Mesenchymal stem cell (in vitro differentiated cells and primary cell): ENCODE data around the gene SORBS2.

Source experiments
- DNase-seq: peaks from one replicate; pipeline ENCODE4 v3.0.0-alpha.2; 2013
- H2AFZ ChIP-seq: one replicate; pipeline ENCODE4 v1.6.1; 2013; ENCODE audit warnings: low read depth, mild to moderate bottlenecking, control low read depth, inconsistent platforms, low read length, moderate library complexity
- H2AK5ac ChIP-seq: 2 replicates; pipeline ENCODE4 v1.6.1; 2013; ENCODE audit warnings: low read length, moderate library complexity, mild to moderate bottlenecking, inconsistent platforms; ENCODE audit not compliant: severe bottlenecking
- H2BK120ac ChIP-seq: one replicate; pipeline ENCODE4 v1.6.1; 2013; ENCODE audit warnings: low read depth, mild to moderate bottlenecking, inconsistent platforms, low read length, moderate library complexity
- H2BK12ac ChIP-seq, 2 experiments: one replicate each; pipeline ENCODE4 v1.6.1; 2013; ENCODE audit warnings: inconsistent platforms in 2 of 2, low read length in 2 of 2, mild to moderate bottlenecking in 2 of 2, moderate library complexity in 2 of 2, control low read depth in 1 of 2
- H2BK15ac ChIP-seq: one replicate; pipeline ENCODE4 v1.6.1; 2013; ENCODE audit warnings: mild to moderate bottlenecking, low read depth, inconsistent platforms; ENCODE audit not compliant: poor library complexity, severe bottlenecking
- H2BK5ac ChIP-seq: 2 replicates; pipeline ENCODE4 v1.6.1; 2013; ENCODE audit warnings: low read depth, mild to moderate bottlenecking, low read length, control low read depth, inconsistent platforms; ENCODE audit not compliant: poor library complexity, severe bottlenecking
- H3K14ac ChIP-seq, 2 experiments: one replicate each; pipeline ENCODE4 v1.6.1; 2013; ENCODE audit warnings: inconsistent platforms in 2 of 2, low read length in 2 of 2, control low read depth in 1 of 2, mild to moderate bottlenecking in 1 of 2, moderate library complexity in 1 of 2
- H3K18ac ChIP-seq, 2 experiments: one replicate each; pipeline ENCODE4 v1.6.1; 2013; ENCODE audit warnings: inconsistent platforms in 2 of 2, low read length in 2 of 2, control low read depth in 1 of 2, low read depth in 1 of 2, mild to moderate bottlenecking in 1 of 2
- H3K23ac ChIP-seq, 2 experiments: one replicate each; pipeline ENCODE4 v1.6.1; 2013; ENCODE audit warnings: inconsistent platforms in 2 of 2, low read length in 2 of 2, mild to moderate bottlenecking in 2 of 2, moderate library complexity in 2 of 2, control low read depth in 1 of 2
- H3K27ac ChIP-seq: 2 replicates; pipeline ENCODE4 v1.5.1; 2013; ENCODE audit warnings: mild to moderate bottlenecking, moderate library complexity, low read length, control low read depth, inconsistent platforms; ENCODE audit not compliant: poor library complexity, severe bottlenecking
- H3K27me3 ChIP-seq, 2 experiments: 2 replicates each; pipeline versions ENCODE4 v1.6.1 to v1.7.0; 2013; ENCODE audit warnings: low read length in 2 of 2, mild to moderate bottlenecking in 2 of 2, moderate library complexity in 2 of 2, control low read depth in 1 of 2, inconsistent platforms in 1 of 2; ENCODE audit not compliant: control insufficient read depth in 1 of 2, insufficient read depth in 1 of 2
- H3K36me3 ChIP-seq, 2 experiments: 2 replicates each; pipeline versions ENCODE4 v1.6.1 to v1.7.0; 2013; ENCODE audit warnings: low read length in 2 of 2, control low read depth in 1 of 2, inconsistent platforms in 1 of 2, low read depth in 1 of 2, mild to moderate bottlenecking in 1 of 2; ENCODE audit not compliant: insufficient read depth in 2 of 2, control insufficient read depth in 1 of 2
- H3K4ac ChIP-seq, 2 experiments: one replicate each; pipeline ENCODE4 v1.6.1; 2013; ENCODE audit warnings: inconsistent platforms in 2 of 2, low read length in 2 of 2, mild to moderate bottlenecking in 2 of 2, moderate library complexity in 2 of 2, control low read depth in 1 of 2, low read depth in 1 of 2
- H3K4me1 ChIP-seq: 2 replicates; pipeline ENCODE4 v1.6.1; 2013; ENCODE audit warnings: low read depth, low read length, control low read depth; ENCODE audit not compliant: control insufficient read depth, insufficient read depth
- H3K4me2 ChIP-seq: 2 replicates; pipeline ENCODE4 v1.6.1; 2013; ENCODE audit warnings: low read length, mild to moderate bottlenecking, inconsistent platforms; ENCODE audit not compliant: poor library complexity, severe bottlenecking
- H3K4me3 ChIP-seq, 2 experiments: 2 replicates each; pipeline versions ENCODE4 v1.5.1 to v1.7.0; 2013; ENCODE audit warnings: low read length in 2 of 2, mild to moderate bottlenecking in 2 of 2, control low read depth in 1 of 2, low read depth in 1 of 2; ENCODE audit not compliant: insufficient read depth in 1 of 2
- H3K79me1 ChIP-seq: replicated peaks from 2 replicates; pipeline ENCODE4 v1.6.1; 2013; ENCODE audit warnings: mild to moderate bottlenecking, control low read depth, low read length, inconsistent platforms; ENCODE audit not compliant: poor library complexity, severe bottlenecking
- H3K9ac ChIP-seq: 2 replicates; pipeline ENCODE4 v1.7.0; 2013; ENCODE audit warnings: mild to moderate bottlenecking, low read length, moderate library complexity
- H3K9me3 ChIP-seq: 2 replicates; pipeline ENCODE4 v1.7.0; 2013; ENCODE audit warnings: mild to moderate bottlenecking, low read length; ENCODE audit not compliant: control insufficient read depth
- H4K8ac ChIP-seq: one replicate; pipeline ENCODE4 v1.6.1; 2013; ENCODE audit warnings: inconsistent platforms, mild to moderate bottlenecking, low read length, moderate library complexity
- H4K91ac ChIP-seq: one replicate; pipeline ENCODE4 v1.6.1; 2013; ENCODE audit warnings: mild to moderate bottlenecking, low read length, inconsistent platforms
- WGBS: methylation state at CpG from one replicate; pipeline ENCODE4 v1.1.7; 2013; ENCODE audit warnings: mixed read lengths; 5-methylcytosine and 5-hydroxymethylcytosine counted together

SORBS2 gene

DNA sequence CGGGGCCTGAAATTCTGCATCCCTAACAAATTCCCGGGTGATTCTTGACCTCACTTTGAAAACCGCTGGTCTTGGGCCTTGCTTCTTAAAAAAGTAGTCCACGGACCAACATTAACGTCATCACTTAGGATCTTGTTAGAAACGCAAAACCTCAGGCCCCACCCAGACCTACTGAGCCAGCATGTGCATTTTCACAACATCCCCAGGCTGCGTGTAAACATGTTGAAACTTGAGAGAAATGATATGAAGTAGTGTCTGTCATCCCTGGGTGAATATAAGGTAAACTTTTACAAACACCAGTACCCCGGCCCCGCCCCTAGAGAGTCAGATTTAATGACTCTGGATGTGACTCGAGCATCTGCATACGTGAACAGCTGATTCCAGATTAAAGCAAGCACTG, 33.7 kb downstream of the SORBS2 start:
- DNase-seq = peak; percentile 35
- H2BK5ac ChIP-seq = no peak overlapping the region
- no peak overlapping the region for H3K4me3 ChIP-seq
- no peaks in the 10 kb centered on the region for H3K9me3 ChIP-seq
- H3K9ac ChIP-seq = no peak overlapping the region
- H3K14ac ChIP-seq = no peak overlapping the region
- no peak overlapping the region for H2BK15ac ChIP-seq
- no peak overlapping the region for H3K23ac ChIP-seq
- peak overlapping the region in 1 of 2 experiments; percentile 11 for H2BK12ac ChIP-seq
- H3K79me1 ChIP-seq = peaks cover 3% of the 10 kb centered on the region
- no peak overlapping the region for H4K8ac ChIP-seq
- no peak overlapping the region for H2AFZ ChIP-seq
- H4K91ac ChIP-seq = no peak overlapping the region
- no peak overlapping the region for H2BK120ac ChIP-seq
- H3K36me3 ChIP-seq = no peaks in the 10 kb centered on the region
- no peaks in the 10 kb centered on the region for H3K27me3 ChIP-seq
- peak overlapping the region; percentile 22 for H2AK5ac ChIP-seq
- WGBS = 76% methylated on average over 10 of the region's 11 CpGs
- no peak overlapping the region for H3K27ac ChIP-seq
- H3K4ac ChIP-seq = no peak overlapping the region
- H3K18ac ChIP-seq = no peak overlapping the region
- no peak overlapping the region for H3K4me2 ChIP-seq
- H3K4me1 ChIP-seq = peaks cover 4% of the 10 kb centered on the region

DNA sequence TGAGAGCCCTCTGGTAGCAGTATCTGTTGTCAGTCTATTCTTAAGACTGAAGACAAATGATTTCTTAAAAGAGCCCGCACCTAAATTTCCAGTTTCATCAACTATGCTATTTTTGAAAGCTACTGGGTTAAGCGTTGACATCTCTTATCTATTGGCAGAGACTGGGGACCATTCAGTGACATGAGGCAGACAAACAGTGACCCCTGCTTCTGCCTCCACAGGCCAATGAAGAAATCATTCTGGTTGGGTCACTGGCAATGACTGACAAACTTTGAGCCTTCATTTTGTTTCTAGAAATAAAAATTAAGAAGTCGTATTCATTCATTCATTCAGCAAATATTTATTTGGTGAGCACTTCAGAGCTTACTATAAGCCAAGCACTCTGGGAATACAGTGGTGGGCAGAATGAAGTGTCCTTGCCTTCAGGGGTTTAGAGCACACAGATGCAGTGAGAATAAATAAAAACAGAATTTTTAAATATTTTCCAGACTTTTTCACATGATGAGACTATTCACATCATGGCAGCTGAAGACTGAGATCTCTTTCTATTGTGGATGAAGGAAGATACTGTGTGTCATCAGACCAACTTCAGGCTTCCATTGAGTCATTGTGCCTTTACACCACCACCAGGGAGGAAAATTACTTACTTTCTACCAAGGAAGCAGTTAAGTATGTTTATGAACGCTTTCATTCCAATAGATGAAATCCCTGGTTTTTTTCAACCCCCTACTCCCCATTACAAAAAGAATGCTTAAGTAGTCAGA, 36.0 kb downstream of the SORBS2 start:
- Histone ChIP-seq H3K4me2 (no peak overlapping the region), H3K9ac (peak overlapping the region; percentile 85), H2BK15ac (no peak overlapping the region), H3K27me3 (no peaks in the 10 kb centered on the region), H2BK120ac (no peak overlapping the region), H2BK5ac (no peak overlapping the region), H3K18ac (peak overlapping the region in 1 of 2 experiments; percentile 62), H2AFZ (no peak overlapping the region), H2AK5ac (no peak overlapping the region), H3K23ac (no peak overlapping the region), H3K79me1 (peaks cover 5% of the 10 kb centered on the region), H2BK12ac (no peak overlapping the region), H3K36me3 (no peaks in the 10 kb centered on the region), H3K4ac (no peak overlapping the region), H4K8ac (peak overlapping the region; percentile 80), H3K27ac (peak overlapping the region; percentile 77), H4K91ac (no peak overlapping the region), H3K4me1 (peaks cover 6% of the 10 kb centered on the region), H3K4me3 (peak overlapping the region in 1 of 2 experiments; percentile 66), H3K14ac (no peak overlapping the region), H3K9me3 (no peaks in the 10 kb centered on the region)
- DNase-seq = peak; percentile 63
- WGBS = 73% methylated on average over 3 of the region's 4 CpGs

DNA sequence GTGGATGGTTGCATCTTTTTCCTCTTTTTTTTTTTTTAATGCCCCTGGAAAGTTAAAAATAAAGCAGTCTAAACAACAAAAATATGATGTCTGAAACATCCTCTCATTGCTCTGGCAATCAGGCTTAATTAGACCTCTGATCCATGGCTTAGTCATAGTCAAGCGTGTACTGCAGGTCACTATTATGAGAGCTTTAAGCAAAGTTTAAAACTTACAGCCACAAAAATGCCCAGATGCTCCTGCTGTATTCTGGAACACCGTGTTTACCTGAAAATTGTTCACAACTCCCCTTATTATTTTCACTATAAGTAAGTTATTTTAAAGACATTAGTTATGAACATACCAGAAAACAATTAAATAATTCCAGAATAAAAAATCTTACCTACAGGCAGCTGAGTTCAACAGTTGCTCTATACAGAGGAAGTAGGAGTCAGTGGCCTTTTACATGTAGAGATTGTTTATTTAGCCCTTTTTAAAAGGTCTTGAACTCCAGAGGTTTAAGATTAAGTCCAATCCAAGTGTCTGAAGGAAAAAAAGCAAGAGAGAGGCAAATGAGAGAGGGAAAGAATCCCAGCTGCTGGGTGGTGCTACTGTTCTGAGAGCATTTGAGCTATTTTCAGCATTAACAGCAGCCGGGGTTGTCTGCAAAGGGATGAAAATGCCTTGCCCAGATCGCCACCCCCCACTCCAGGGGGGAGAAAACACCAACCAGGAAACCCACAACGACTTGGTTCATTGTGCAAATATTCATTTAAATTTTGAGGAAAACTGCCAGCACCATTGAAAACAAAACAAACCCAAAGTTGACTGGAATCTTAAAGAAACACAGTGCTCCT, 36.9 kb downstream of the SORBS2 start:
- peak; percentile 80 for DNase-seq
- Histone ChIP-seq H3K4me2 (peak overlapping the region; percentile 59), H3K36me3 (no peaks in the 10 kb centered on the region), H2AK5ac (peak overlapping the region; percentile 47), H3K27me3 (no peaks in the 10 kb centered on the region), H3K9me3 (peaks cover 3% of the 10 kb centered on the region), H3K4ac (no peak overlapping the region), H3K9ac (peak overlapping the region; percentile 85), H4K91ac (no peak overlapping the region), H3K23ac (no peak overlapping the region), H3K14ac (no peak overlapping the region), H3K79me1 (peaks cover 5% of the 10 kb centered on the region), H2BK5ac (no peak overlapping the region), H2AFZ (no peak overlapping the region), H3K4me3 (peak overlapping the region in 1 of 2 experiments; percentile 66), H2BK120ac (no peak overlapping the region), H3K27ac (peak overlapping the region; percentile 77), H2BK15ac (no peak overlapping the region), H4K8ac (no peak overlapping the region), H3K4me1 (peaks cover 6% of the 10 kb centered on the region), H2BK12ac (no peak overlapping the region), H3K18ac (no peak overlapping the region)
- WGBS = 0% methylated on average over 4 of the region's 5 CpGs

DNA sequence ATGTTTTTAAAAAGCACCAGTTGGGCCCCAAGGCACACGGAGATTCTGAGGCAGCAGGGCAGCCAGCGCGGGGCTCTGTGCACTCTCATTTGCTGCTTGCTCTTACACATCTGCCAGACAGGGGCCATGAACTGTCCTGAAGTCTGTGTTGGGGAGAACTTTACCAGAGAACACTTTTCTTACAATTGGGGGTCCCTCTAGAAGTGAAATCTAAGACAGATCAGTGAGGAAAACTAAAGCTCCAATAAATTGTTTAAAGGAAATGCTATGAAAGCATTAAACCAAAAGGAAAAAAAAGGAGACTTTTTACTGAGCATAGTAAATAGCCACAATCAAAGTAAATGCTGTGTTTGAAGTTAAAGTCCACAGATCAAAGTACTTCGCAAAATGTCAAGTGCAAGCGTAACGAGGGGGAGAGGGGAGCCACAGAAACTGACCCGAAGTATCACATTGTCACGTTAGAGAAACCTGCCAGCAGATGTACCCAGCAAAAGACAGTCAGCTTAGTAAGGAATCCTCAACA, 37.8 kb downstream of the SORBS2 start:
- H3K4me3 ChIP-seq = peak overlapping the region in 1 of 2 experiments; percentile 66
- no peak overlapping the region for H2BK15ac ChIP-seq
- peak overlapping the region; percentile 85 for H3K9ac ChIP-seq
- H3K4me2 ChIP-seq = peak overlapping the region; percentile 53
- peaks cover 5% of the 10 kb centered on the region for H3K79me1 ChIP-seq
- H2BK120ac ChIP-seq = no peak overlapping the region
- H3K14ac ChIP-seq = no peak overlapping the region
- peak overlapping the region in 1 of 2 experiments; percentile 68 for H2BK12ac ChIP-seq
- peaks cover 4% of the 10 kb centered on the region for H3K9me3 ChIP-seq
- no peak overlapping the region for H4K91ac ChIP-seq
- H3K23ac ChIP-seq = no peak overlapping the region
- peak; percentile 27 for DNase-seq
- H3K4ac ChIP-seq = peak overlapping the region in 1 of 2 experiments; percentile 76
- peak overlapping the region; percentile 24 for H3K27ac ChIP-seq
- 48% methylated on average over 8 of the region's 8 CpGs for WGBS
- peaks cover 6% of the 10 kb centered on the region for H3K4me1 ChIP-seq
- H2BK5ac ChIP-seq = no peak overlapping the region
- H4K8ac ChIP-seq = no peak overlapping the region
- H2AK5ac ChIP-seq = no peak overlapping the region
- H3K18ac ChIP-seq = peak overlapping the region in 1 of 2 experiments; percentile 11
- no peaks in the 10 kb centered on the region for H3K27me3 ChIP-seq
- H3K36me3 ChIP-seq = no peaks in the 10 kb centered on the region
- no peak overlapping the region for H2AFZ ChIP-seq
